ENCODE results near the gene DCC. TPM values are rescaled to one million over a fixed set of nuclear protein-coding genes. Genes with fewer than 3 reads are reported as not detected.

DCC gene
- total RNA-seq, 2 donors from 2014 or later: not detected

- DNase-seq (no peak), ATAC-seq (no peak)
- H3K27me3 Mint-ChIP-seq: no peaks in the 10 kb centered on the region
- no peaks in the 10 kb centered on the region for H3K4me1 Mint-ChIP-seq
- H3K27ac Mint-ChIP-seq: no peak overlapping the region
- H3K4me3 Mint-ChIP-seq: no peak overlapping the region
- no peaks in the 10 kb centered on the region for H3K36me3 Mint-ChIP-seq (ENCODE audit: low read depth)
- no peaks in the 10 kb centered on the region for H3K9me3 ChIP-seq (ENCODE audit: control insufficient read depth, low read length, poor library complexity, severe bottlenecking)
Measured at GRCh38 chr18:52451851-52452250, 111.9 kb downstream of the DCC start.

- H3K36me3 Mint-ChIP-seq (ENCODE audit: low read depth): no peaks in the 10 kb centered on the region
- H3K4me1 Mint-ChIP-seq: no peaks in the 10 kb centered on the region
- ATAC-seq (no peak), DNase-seq (no peak)
- no peak overlapping the region for H3K27ac Mint-ChIP-seq
- no peaks in the 10 kb centered on the region for H3K27me3 Mint-ChIP-seq
- H3K9me3 ChIP-seq (ENCODE audit: control insufficient read depth, low read length, poor library complexity, severe bottlenecking): no peaks in the 10 kb centered on the region
- H3K4me3 Mint-ChIP-seq: no peak overlapping the region
Measured at GRCh38 chr18:52452427-52452826, 112.4 kb downstream of the DCC start.

- DNase-seq (no peak), ATAC-seq (no peak)
- no peaks in the 10 kb centered on the region for H3K36me3 Mint-ChIP-seq (ENCODE audit: low read depth)
- H3K4me3 Mint-ChIP-seq: no peak overlapping the region
- no peak overlapping the region for H3K27ac Mint-ChIP-seq
- H3K27me3 Mint-ChIP-seq: no peaks in the 10 kb centered on the region
- peaks cover 4% of the 10 kb centered on the region for H3K9me3 ChIP-seq (ENCODE audit: control insufficient read depth, low read length, poor library complexity, severe bottlenecking)
- no peaks in the 10 kb centered on the region for H3K4me1 Mint-ChIP-seq
Measured at GRCh38 chr18:52459890-52460289, 119.9 kb downstream of the DCC start.

GRCh38 chr18:52462853-52463252 lies 122.9 kb downstream of the DCC start:
- peaks cover 4% of the 10 kb centered on the region for H3K9me3 ChIP-seq (ENCODE audit: control insufficient read depth, low read length, poor library complexity, severe bottlenecking)
- no peak overlapping the region for H3K27ac Mint-ChIP-seq
- no peak overlapping the region for H3K4me3 Mint-ChIP-seq
- no peaks in the 10 kb centered on the region for H3K4me1 Mint-ChIP-seq
- ATAC-seq (no peak), DNase-seq (no peak)
- no peaks in the 10 kb centered on the region for H3K36me3 Mint-ChIP-seq (ENCODE audit: low read depth)
- H3K27me3 Mint-ChIP-seq: no peaks in the 10 kb centered on the region

DNA sequence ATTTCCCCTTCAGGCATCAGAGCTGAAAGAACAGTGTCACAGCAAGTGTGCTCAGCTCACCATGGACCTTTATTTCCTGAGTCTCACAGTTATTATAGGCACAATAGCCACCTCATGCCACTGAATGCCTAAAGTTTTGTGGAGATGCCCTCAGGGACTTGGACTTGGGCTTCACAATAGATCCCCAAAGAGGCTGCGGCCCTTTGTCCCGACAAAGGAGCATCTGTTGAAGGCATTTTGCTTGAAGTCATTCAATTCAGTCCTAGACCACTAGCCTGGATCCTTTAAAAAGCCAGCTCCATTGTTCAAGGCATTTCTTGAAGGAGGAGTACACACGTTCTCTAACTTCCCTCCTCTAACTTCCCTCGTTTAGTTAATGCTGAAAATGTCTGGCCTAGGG lies 125.4 kb downstream of the DCC start:
- peaks cover 4% of the 10 kb centered on the region for H3K9me3 ChIP-seq (ENCODE audit: control insufficient read depth, low read length, poor library complexity, severe bottlenecking)
- no peaks in the 10 kb centered on the region for H3K27me3 Mint-ChIP-seq
- no peak for ATAC-seq
- no peak overlapping the region for H3K27ac Mint-ChIP-seq
- no peak overlapping the region for H3K4me3 Mint-ChIP-seq
- no peaks in the 10 kb centered on the region for H3K4me1 Mint-ChIP-seq
- DNase-seq: no peak
- no peaks in the 10 kb centered on the region for H3K36me3 Mint-ChIP-seq (ENCODE audit: low read depth)

DNA sequence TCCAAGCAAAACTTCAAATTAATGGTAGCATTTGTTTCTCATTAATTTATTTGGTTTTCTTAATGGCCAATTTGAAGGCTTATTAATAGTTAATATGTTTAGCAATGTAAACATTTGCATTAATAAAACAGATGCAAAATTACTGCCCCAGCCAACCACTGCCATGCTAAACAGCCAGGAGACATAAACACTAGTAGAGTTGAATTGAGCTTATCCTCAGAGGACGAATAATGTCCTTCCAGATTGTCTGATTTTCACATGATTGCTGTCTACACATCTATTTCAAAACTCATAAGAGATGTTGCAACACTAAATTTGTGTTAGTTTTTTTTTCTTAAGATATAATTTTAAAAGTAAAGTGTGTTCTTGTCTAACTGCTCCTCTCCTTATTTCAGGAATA lies 128.5 kb downstream of the DCC start:
- peaks cover 2% of the 10 kb centered on the region for H3K9me3 ChIP-seq (ENCODE audit: control insufficient read depth, low read length, poor library complexity, severe bottlenecking)
- no peaks in the 10 kb centered on the region for H3K27me3 Mint-ChIP-seq
- H3K4me1 Mint-ChIP-seq: no peaks in the 10 kb centered on the region
- ATAC-seq: no peak
- no peak overlapping the region for H3K27ac Mint-ChIP-seq
- no peak for DNase-seq
- no peak overlapping the region for H3K4me3 Mint-ChIP-seq
- no peaks in the 10 kb centered on the region for H3K36me3 Mint-ChIP-seq (ENCODE audit: low read depth)

DNA sequence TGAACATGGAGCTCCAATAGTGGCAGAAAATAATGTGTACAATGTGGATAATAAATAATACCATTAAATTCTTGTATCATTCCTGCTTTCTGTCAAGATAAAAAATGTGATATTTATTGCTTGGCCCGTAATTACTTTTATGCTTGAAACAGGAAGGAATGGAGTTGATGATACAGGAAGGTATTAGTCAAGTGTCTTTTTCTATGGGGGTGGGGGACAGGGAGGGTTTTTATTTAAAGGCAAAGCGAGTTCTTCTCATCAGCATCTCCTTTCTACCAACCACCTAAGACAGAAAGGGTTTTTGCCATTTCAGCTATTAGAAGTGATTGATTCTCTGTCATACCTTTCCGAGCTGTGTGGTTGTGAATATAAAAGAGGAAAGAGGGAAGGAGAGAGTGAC lies 135.3 kb downstream of the DCC start:
- H3K9me3 ChIP-seq (ENCODE audit: control insufficient read depth, low read length, poor library complexity, severe bottlenecking): peaks cover 2% of the 10 kb centered on the region
- no peak for ATAC-seq
- DNase-seq: no peak
- H3K27ac Mint-ChIP-seq: no peak overlapping the region
- H3K4me1 Mint-ChIP-seq: no peaks in the 10 kb centered on the region
- H3K27me3 Mint-ChIP-seq: no peaks in the 10 kb centered on the region
- no peaks in the 10 kb centered on the region for H3K36me3 Mint-ChIP-seq (ENCODE audit: low read depth)
- H3K4me3 Mint-ChIP-seq: no peak overlapping the region

- no peak for ATAC-seq
- DNase-seq: no peak
- H3K4me1 Mint-ChIP-seq: no peaks in the 10 kb centered on the region
- no peak overlapping the region for H3K27ac Mint-ChIP-seq
- no peaks in the 10 kb centered on the region for H3K9me3 ChIP-seq (ENCODE audit: control insufficient read depth, low read length, poor library complexity, severe bottlenecking)
- no peak overlapping the region for H3K4me3 Mint-ChIP-seq
- H3K36me3 Mint-ChIP-seq (ENCODE audit: low read depth): no peaks in the 10 kb centered on the region
- H3K27me3 Mint-ChIP-seq: no peaks in the 10 kb centered on the region
Measured at GRCh38 chr18:52481116-52481515, 141.1 kb downstream of the DCC start.

GRCh38 chr18:52484977-52485376 lies 145.0 kb downstream of the DCC start:
- Mint-ChIP-seq H3K36me3 (ENCODE audit: low read depth) (no peaks in the 10 kb centered on the region), H3K4me3 (no peak overlapping the region), H3K27ac (no peak overlapping the region), H3K27me3 (no peaks in the 10 kb centered on the region), H3K4me1 (no peaks in the 10 kb centered on the region)
- DNase-seq: no peak
- no peaks in the 10 kb centered on the region for H3K9me3 ChIP-seq (ENCODE audit: control insufficient read depth, low read length, poor library complexity, severe bottlenecking)
- ATAC-seq: no peak

DNA sequence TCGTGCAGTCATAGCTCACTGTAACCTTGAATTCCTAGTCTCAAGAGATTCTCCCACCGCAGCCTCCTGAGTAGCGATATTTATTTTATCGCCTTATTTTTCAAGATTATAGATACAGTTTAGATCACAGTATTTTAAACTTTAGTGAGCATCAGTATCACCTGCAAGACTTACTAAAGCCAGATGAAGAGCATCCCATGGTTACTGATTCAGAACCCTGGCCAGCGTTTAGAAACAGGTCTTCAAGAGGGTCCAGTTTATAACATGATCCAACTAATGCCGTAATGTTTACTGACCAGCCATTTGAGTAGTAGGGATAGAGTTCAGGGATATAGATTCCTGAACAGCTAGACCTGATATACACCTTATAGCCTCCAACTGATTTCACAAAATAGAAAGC lies 146.1 kb downstream of the DCC start:
- ATAC-seq: no peak
- H3K9me3 ChIP-seq (ENCODE audit: control insufficient read depth, low read length, poor library complexity, severe bottlenecking): no peaks in the 10 kb centered on the region
- Mint-ChIP-seq H3K4me1 (no peaks in the 10 kb centered on the region), H3K4me3 (no peak overlapping the region), H3K36me3 (ENCODE audit: low read depth) (no peaks in the 10 kb centered on the region), H3K27ac (no peak overlapping the region), H3K27me3 (no peaks in the 10 kb centered on the region)
- no peak for DNase-seq

DNA sequence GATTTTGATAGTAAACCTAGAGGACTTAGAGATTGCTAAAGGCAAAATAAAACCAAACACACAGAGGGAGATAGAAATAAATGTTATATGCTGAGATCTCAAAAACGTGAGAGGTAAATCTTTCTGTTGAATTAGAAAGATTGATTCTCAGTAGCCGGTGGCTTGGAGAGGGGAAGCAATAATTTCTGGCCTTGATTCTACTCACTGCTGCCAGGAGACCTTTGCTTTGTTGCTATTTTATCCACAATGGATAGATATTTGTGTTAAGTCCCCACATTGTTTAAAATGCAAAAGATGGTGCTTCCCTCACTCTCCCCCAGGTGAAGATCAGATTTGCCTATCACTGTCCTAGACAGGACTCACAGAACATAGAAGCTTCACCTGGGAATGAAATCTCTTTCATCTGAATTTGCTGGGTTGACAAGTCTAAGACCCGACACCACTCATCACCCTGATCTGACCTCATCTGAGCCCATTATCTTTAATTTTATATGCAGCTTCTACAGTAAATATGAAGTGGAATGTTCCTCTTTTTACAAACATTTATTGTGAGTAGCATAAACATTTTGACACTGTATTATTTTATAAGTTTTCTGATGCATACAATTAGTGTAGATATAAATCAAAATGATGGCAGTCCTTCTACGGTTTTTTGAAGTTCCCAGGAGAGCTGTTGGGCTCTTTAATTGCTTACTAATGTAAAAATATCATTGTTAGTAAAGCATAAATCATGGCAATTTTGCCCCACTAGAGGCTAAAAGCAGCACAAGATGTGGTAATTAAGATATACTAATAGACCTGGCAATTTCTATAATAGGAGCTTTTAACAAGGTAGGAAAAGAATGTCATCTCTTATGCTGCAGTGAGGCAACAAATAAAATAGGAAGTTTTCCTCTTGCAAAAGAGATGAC lies 149.7 kb downstream of the DCC start:
- no peak for DNase-seq
- Mint-ChIP-seq H3K27ac (no peak overlapping the region), H3K4me1 (no peaks in the 10 kb centered on the region), H3K27me3 (no peaks in the 10 kb centered on the region), H3K4me3 (no peak overlapping the region), H3K36me3 (ENCODE audit: low read depth) (no peaks in the 10 kb centered on the region)
- no peak for ATAC-seq
- no peaks in the 10 kb centered on the region for H3K9me3 ChIP-seq (ENCODE audit: control insufficient read depth, low read length, poor library complexity, severe bottlenecking)

- ATAC-seq: no peak
- H3K4me1 Mint-ChIP-seq: no peaks in the 10 kb centered on the region
- no peaks in the 10 kb centered on the region for H3K36me3 Mint-ChIP-seq (ENCODE audit: low read depth)
- H3K9me3 ChIP-seq (ENCODE audit: control insufficient read depth, low read length, poor library complexity, severe bottlenecking): no peaks in the 10 kb centered on the region
- H3K27me3 Mint-ChIP-seq: no peaks in the 10 kb centered on the region
- no peak overlapping the region for H3K4me3 Mint-ChIP-seq
- no peak for DNase-seq
- H3K27ac Mint-ChIP-seq: no peak overlapping the region
Measured at GRCh38 chr18:52496426-52496825, 156.4 kb downstream of the DCC start.

DNA sequence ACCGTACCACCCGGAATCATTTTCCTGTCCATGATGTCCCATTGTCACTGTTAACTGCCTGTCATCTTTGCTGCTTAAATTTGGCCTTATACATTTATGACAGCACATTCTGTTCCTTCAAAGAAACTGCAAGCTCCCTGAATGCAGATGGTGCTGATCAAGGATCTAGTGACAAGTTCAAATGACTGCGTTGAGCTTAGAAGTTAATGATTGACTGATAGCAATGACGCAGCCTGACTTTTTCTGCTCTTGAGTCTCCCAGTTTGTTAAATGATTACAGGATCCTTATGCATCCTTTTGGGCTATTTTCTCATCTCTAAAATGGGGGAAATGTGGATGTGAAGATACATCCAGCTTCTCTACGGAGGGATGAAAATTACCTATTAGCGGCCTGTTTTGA lies 159.0 kb downstream of the DCC start:
- Mint-ChIP-seq H3K4me3 (no peak overlapping the region), H3K27me3 (no peaks in the 10 kb centered on the region), H3K36me3 (ENCODE audit: low read depth) (no peaks in the 10 kb centered on the region), H3K4me1 (no peaks in the 10 kb centered on the region), H3K27ac (no peak overlapping the region)
- DNase-seq (no peak), ATAC-seq (no peak)
- H3K9me3 ChIP-seq (ENCODE audit: control insufficient read depth, low read length, poor library complexity, severe bottlenecking): no peaks in the 10 kb centered on the region

DNA sequence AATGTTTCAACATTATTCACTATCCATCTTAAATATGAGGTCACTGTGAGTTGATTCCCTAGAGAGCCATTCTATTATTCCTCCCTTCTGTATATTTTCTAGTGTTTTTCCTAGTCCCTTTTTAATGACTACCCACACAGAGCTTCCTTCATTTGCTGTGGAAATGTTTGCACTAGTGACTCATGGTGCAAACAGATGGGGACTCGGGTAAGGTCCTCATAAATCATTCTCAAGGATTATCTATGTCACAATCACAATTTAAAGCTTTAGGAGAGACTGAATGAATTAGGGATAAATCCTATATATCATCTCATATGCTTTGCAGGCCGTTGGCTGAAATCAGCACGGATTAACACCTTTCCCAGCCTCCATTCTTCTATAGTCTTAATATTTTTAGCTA lies 159.6 kb downstream of the DCC start:
- Mint-ChIP-seq H3K27me3 (no peaks in the 10 kb centered on the region), H3K27ac (no peak overlapping the region), H3K4me3 (no peak overlapping the region), H3K4me1 (no peaks in the 10 kb centered on the region), H3K36me3 (ENCODE audit: low read depth) (no peaks in the 10 kb centered on the region)
- no peak for DNase-seq
- ATAC-seq: no peak
- H3K9me3 ChIP-seq (ENCODE audit: control insufficient read depth, low read length, poor library complexity, severe bottlenecking): no peaks in the 10 kb centered on the region
